ENCODE data around the gene GPC1.

Gene GPC1

GRCh38 chr2:240412211-240412861, 23.1 kb upstream of the GPC1 start:
- no peak for DNase-seq (ENCODE audit: low read depth in 2 of 2)

- no peak for DNase-seq (ENCODE audit: low read depth in 2 of 2)
Observed at GRCh38 chr2:240412975-240413812, 22.3 kb upstream of the GPC1 start.

DNA sequence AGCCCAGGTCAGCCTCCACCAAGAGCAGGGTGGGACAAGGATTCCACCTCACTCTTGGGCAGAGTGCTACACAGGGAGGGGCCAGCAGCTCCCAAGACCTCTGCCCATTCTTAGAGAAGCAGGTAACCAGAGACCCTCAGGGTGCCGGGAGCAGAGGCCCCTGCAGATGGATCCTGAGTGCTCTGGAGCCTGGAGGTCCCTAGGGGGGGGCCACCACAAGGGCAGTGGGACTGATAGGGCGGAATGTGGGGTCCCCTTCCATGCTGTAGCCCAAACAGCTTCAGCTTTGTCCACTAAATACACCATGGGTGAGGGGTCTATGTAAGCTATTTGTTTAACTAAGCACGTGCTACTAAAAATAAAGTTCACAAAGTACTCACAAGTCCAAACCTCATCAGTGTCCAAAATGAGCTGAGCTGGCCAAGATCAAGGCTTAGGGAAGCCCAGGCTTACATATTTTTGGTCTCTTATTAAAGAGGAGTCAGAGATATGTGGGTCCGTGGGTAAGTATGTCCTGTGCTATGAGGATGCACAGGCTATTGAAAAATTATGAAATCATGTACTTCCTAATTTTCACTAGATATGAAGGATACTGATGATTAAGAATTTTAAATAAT, 21.5 kb upstream of the GPC1 start:
- no peak for DNase-seq (ENCODE audit: low read depth in 2 of 2)

DNA sequence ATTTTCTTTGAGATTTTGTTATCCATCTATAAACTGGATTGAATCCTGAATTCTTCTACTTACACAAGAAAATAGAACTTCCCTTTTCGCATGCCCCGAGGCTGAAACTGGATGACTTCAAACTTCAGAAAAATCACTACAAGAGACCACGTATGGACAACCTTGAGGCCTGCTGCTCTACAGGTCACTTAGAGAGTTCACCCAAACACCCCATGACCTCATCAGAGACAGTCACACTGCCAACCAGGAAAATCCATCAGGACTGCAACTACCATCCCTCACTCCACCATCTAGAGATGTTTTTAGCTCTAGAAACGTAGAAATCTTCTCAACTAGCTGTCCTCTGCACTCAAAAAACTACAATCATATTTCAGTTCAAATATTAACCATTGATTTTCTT, 18.6 kb upstream of the GPC1 start:
- DNase-seq (ENCODE audit: low read depth in 2 of 2): no peak

DNA sequence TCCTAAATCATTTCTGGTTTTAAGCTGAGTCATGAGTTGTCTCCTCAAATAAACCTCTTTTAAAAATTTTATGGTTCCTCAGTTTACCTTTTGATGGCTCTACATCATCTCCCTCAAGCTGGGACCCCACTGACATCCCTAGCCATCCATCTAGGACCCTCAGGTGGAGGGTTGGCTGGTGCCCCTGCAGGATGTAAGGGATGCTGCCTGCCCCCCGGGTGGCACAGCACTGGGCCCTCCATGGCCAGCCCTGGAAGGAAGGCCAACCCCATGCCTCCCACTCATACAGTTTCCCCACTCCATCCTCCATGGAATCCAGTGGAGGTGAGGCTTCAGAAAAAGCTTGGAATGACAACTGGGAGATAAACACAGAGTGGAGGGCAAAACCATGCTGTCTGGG, 17.2 kb upstream of the GPC1 start:
- no peak for DNase-seq (ENCODE audit: low read depth in 2 of 2)

DNA sequence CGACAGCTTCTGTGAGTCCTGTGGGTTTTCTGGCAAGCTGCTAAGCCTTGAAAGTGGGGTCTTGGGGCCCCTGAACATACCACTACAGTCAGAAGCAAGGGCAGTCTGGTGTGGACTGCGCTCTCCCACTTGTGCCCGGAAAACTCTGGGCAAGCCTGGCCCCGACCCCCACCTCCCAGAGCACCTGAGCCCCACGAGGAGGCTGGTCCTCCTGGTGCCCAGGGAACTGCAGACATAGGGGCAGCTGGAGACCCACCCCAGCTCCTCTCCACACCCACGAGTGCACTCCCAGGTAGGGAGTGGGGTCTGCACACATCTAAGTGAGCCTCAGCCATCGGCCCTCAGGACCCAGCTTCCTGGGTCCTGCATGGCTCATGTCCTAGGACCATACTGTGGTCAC, 16.2 kb upstream of the GPC1 start:
- no peak for DNase-seq (ENCODE audit: low read depth in 2 of 2)

GRCh38 chr2:240419723-240420122, 15.7 kb upstream of the GPC1 start:
- DNase-seq (ENCODE audit: low read depth in 2 of 2): no peak

GRCh38 chr2:240420206-240421104, 15.0 kb upstream of the GPC1 start:
- DNase-seq (ENCODE audit: low read depth in 2 of 2): no peak

GRCh38 chr2:240421381-240421780, 14.1 kb upstream of the GPC1 start:
- DNase-seq (ENCODE audit: low read depth in 2 of 2): no peak

- no peak for DNase-seq (ENCODE audit: low read depth in 2 of 2)
Observed at GRCh38 chr2:240422658-240423329, 12.7 kb upstream of the GPC1 start.

- no peak for DNase-seq (ENCODE audit: low read depth in 2 of 2)
Observed at GRCh38 chr2:240423788-240424191, 11.7 kb upstream of the GPC1 start.

DNA sequence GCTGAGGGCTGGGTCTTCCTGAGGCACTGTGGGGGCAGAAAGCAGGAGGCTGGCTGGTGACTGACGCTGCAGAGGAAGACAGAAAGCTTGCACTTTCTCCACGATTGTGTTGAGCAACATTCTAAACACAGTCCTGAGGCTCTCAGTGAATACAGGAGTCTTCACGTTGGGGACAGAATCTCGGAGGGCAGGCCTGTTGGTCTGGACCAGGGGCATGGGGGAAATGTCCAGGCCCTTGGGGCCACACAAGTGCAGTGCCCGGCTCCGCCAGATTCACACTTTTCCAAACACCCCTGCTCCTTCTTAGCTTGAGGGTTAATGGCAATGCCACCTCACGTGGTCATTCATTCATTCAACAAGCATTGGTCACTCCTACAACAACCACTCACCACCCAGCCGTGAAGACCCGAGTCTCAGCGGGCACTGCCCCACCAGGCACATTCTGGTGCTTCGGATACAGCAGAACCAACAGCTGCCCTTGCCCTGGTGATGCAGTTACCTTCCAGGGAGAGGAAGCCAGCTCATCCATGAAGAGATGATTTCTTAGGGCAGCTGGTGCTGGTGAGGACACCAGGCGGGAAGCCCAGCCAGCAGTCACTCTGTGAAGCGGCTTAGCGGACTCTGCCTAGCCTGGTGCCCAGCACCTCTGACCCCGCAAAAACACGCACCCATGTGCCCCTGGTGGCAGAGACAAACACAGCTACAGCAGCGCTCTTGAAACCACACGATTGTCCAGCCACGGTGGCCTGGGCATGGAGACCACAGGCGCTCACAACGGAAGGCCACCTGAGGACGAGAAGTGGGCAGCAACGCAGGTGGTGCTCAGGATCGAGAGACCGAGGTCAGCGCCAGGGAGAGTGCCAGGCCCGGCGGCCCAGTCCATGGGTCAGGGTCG, 10.9 kb upstream of the GPC1 start:
- no peak for DNase-seq (ENCODE audit: low read depth in 2 of 2)

- DNase-seq (ENCODE audit: low read depth in 2 of 2): no peak
Observed at GRCh38 chr2:240425236-240425615, 10.2 kb upstream of the GPC1 start.

- DNase-seq (ENCODE audit: low read depth in 2 of 2): no peak
Observed at GRCh38 chr2:240425697-240426096, 9.8 kb upstream of the GPC1 start.

DNA sequence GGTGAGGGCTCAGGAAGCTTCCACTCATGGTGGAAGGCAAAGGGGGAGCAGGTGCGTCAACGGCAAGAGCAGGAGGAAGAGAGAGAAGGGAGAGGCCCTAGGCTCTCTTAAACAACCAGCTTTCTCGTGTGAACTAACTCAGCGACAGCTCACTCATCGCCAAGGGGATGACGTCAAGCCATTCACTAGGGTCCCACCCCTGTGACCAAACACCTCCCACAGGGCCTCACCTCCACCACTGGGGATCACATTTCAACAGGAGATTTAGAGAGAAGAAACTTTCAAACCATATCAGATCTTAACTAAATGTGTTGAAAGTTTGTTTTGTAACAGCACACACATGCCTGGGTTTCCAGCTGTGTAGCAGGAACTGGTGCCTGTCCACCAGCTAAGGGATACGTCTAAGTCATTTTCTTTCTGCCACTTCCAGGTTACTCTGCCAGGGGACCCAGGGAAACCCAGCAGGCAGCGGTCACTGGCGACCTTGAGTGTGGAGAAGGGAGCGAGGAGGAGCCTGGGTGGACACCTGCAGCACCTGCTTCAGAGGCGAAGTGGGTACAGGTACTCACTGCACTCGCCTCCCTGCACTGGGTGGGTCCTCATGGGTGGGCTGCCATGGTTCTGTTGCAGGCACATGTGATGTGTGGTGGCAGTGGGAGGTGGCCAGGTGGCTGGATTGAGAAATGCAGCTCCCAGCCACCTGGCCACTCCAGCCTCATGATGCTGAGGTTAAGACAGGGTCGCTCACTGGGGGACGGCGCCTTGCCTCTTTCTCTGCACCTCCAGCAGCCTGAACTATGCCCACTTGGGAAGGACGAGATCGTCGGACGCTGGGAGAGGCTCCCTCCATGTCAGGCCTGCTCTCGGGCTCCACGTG, 8.4 kb upstream of the GPC1 start:
- DNase-seq (ENCODE audit: low read depth in 2 of 2): no peak

DNA sequence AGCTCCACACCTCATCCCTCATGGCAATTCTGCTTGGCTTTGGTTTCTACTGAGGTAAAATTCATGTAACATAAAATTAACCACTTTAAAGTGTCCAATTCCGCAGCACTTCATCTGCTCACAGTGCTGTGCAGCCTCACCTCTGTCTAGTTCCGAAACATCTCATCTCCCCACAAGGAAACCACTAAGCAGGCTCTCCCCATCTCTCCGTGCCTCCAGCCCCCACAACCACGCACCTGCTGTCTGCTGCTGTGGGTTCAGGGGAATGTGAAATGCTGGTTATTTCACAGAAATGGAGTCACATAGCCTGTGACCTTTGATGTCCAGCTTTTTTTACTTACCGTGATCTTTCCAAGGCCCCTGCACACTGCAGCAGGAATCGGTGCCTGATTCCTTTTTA, 7.7 kb upstream of the GPC1 start:
- no peak for DNase-seq (ENCODE audit: low read depth in 2 of 2)

DNA sequence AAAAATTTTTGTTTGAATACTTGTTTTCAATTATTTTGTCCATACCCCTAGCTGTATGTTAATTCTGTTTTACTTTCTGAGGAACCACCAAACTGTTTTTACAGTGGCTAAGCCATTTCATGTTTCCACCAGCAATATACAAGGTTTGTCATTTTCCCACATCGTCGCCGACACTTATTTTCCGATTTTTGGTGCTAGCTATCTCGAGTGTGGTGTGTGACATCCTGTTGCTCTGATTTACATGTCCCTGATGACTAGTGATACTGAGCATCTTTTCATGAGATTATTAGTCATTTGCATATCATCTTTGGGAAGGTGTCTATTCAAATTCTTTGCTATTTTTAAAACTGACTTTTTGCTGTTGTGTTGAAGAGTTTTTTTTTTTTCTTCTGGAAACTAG, 7.2 kb upstream of the GPC1 start:
- DNase-seq (ENCODE audit: low read depth in 2 of 2): no peak

- DNase-seq (ENCODE audit: low read depth in 2 of 2): no peak
Observed at GRCh38 chr2:240429341-240429871, 6.1 kb upstream of the GPC1 start.

- no peak for DNase-seq (ENCODE audit: low read depth in 2 of 2)
Observed at GRCh38 chr2:240429872-240430491, 5.5 kb upstream of the GPC1 start.

All from activated CD8-positive, alpha-beta memory T cell treated with anti-CD3 and anti-CD28 coated beads for 4 hours (primary cell).